Measurements from ENCODE around the gene A3GALT2.
"Not testable (repeated sequence)": the region's sequence is repeated elsewhere in the genome, so short reads cannot be mapped to it uniquely, and the experiment has no call there.

Gene A3GALT2

DNA sequence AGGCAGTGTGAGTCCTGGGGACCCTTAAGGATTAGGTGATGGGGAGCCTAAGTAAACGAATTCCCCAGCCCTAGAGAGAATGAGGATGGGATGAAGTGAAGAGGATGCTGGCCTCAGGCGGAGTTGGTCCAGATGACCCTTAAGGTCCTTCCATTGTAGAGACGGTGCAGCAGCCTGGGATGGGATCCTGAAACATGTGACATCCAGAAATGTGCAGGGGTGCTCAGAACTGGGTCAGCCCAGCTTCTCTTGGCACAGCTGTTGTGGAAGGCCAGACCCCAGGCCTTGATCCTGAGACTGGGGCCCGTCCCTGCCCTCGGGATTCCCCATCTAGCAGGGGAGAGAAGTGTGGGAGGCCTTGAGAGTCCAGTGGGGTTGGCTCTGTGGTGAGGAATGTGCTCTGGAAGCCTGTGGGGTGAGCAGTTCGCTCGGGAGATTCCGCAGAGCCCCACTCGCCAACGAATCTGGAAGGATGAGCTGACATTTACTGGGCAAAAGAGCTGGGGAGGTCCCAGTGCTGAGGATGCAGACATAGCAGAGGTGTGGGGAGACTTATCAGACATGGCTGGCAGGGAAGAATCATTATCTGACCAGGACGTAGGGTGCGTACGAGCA, 28.1 kb downstream of the A3GALT2 start:
- DNase-seq (ENCODE audit: low read depth): no peak

DNA sequence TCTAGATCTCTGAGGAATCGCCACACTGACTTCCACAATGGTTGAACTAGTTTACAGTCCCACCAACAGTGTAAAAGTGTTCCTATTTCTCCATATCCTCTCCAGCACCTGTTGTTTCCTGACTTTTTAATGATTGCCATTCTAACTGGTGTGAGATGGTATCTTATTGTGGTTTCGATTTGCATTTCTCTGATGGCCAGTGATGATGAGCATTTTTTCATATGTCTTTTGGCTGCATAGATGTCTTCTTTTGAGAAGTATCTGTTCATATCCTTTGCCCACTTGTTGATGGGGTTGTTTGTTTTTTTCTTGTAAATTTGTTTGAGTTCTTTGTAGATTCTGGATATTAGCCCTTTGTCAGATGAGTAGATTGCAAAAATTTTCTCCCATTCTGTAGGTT, 30.3 kb downstream of the A3GALT2 start:
- DNase-seq (ENCODE audit: low read depth): not testable (repeated sequence)

DNA sequence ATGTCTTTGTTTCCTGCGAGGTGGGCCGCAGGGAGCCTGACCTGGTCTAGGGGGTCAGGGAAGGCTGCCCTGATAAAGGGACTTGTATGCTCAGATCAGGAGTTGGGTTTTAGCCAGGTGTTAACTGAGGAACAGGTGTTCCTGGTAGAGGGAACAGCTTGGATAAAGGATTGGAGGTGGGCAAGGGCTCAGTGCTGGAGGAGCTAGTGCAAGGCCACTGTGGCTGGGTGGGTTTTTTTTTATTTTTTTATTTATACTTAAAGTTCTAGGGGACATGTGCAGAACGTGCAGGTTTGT, 31.1 kb downstream of the A3GALT2 start:
- DNase-seq (ENCODE audit: low read depth): no peak

DNA sequence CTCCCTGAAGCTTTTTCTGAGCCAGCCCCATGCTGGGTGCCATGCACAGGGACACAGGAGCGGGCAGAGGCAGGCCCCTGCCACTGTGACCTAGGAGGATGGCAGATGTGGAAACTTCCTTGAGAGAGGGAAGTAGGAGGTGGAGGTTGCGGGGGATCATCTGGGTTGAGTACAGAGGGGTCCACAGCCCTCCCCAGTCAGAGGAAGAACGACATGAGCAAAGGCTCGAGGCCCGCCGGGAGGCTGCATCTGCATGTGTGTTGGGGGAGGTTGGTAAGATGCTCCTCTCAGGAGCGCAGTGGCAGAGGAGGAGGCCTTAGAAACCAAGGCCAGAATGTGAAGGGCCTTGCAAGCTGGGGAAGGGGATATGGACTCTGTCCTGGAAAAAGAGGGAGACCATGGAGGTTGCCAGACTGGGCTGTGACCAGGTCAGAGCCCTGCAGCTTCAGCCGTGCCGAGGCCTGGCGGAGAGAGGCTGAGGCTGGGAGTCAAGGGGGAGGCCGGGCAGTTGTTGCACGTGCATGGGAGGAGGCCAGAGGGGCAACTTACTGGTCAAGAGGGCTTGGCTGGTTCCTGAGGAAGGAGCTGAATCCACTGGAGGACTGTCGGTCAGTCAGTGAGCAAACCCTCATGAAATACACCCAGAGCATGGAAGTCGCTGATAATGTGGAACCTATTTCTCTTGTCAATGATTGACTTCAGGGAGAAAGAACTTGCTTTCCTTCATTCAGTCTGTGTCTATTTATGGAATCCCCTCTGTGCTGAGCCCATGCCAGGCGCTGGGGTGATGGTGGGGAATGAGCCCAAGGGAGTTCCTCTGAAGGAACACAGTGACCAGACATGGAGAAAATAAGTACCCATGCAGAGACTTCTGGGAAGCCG, 31.7 kb downstream of the A3GALT2 start:
- DNase-seq (ENCODE audit: low read depth): no peak

DNA sequence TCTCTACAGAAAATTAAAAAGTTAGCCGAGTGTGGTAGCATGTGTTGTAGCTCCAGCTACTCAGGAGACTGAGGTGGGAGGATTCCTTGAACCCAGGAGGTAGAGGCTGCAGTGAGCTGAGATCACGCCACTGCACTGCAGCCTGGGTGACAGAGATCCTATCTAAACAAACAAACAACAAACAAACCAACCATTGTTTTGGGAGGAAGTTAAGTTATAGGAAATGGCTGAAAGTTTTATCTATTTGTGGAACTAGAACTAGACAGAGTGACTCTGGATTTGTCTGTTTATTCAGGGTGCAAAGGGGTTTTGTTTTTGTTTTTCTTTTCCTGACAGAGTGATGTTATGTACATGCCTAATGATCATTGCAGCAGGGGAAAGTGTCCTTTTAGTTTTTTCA, 33.6 kb downstream of the A3GALT2 start:
- DNase-seq (ENCODE audit: low read depth): no peak

DNA sequence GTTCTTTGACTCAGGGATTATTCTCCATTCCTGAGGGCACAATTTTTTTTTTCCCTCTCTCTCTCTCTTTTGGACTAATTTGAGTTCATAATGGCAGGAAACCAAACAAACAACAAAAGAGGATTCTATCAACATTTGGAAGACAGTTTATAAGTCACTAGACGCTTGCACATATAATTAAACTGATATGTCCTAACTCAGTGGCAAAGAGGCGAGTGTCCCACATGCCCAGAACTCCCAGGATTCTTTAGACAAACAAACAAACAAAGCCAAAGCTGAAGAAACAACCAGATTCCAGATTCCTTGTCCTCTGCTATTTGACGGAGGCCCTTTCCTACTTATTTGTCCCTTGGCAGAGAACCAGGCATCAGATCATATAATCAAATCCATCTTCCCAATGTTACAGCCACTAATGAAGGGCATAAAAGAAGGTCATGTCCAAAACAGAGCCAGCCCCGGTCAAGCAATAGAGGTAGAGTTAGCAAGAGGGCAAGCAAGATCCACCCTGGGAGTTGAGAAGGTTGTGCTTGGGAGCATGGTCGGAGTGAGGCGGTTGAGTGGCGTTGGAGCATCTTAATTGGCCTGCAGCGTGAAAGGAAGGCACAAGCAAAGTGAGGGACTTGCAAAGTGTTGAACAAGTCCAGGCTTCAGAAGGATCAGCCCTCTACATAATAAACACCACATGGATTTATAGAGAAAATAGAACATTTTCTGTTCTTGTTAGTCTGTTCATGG, 34.3 kb downstream of the A3GALT2 start:
- no peak for DNase-seq (ENCODE audit: low read depth)

DNA sequence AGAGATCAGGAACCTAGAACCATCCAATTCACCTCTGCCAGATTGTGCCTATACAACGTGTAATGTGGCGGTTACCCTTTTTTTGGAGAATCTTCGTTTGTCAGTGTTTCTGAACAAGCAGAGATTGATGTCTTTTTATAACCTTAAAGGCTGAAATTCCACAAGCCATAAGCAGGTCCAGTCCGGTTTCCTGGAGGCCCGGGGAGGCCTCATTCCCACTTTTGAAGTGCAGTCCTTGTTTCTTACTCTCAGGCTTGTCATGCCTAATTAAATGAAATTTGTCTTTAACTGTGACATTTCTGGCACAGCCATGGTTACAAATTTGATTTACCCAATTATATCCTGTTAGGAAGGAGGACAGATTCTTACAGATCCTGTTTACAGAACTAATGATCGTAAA, 36.8 kb downstream of the A3GALT2 start:
- DNase-seq (ENCODE audit: low read depth): no peak

DNA sequence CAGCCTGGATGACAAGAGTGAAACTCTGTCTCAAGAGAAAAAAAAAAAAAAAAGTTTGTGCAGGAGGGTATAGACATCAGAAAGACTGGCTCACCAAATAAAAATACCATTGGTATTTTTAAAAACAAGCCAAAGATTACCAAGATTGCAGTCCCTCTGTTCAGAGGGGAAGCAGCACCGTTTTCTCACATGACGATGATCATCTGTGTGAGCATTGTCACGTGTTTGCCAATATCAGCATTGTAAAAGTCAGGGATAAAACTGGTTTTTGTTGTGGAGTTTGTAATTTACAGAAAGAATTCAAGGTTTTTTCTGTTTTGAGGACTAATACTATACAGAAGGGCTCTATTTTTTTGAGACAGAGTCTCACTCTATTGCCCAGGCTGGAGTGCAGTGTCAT, 38.1 kb downstream of the A3GALT2 start:
- no peak for DNase-seq (ENCODE audit: low read depth)

DNA sequence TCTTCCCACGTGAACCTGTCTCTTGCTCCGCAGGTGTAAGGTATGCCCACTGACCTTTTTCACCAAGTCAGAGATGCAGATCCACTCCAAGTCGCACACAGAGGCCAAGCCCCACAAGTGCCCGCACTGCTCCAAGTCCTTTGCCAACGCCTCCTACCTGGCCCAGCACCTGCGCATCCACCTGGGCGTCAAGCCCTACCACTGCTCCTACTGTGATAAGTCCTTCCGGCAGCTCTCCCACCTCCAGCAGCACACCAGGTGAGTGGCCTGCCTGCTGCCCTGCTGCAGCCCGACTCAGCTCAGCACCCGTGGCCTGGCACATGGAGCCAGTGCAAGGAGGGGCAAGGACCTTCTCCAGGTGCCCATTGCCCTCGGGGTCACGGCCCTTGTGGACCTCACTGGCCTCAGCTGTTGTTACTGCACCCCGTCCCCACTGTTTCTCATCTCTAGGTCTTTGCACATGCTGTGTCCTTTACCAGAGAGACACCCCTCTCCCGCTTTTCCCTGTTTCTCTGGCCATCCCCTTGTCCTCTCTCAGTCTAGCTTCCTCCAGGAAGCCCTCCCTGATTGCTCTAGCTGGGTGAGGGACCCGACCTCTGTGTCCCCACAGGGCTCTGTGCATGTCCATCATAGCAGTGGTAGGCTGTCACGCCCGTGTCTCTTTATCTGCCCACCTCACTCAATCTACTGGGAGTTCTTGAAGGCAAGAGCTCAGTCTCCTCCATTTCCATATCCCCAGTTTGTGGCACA, 39.2 kb downstream of the A3GALT2 start:
- DNase-seq (ENCODE audit: low read depth): no peak

DNA sequence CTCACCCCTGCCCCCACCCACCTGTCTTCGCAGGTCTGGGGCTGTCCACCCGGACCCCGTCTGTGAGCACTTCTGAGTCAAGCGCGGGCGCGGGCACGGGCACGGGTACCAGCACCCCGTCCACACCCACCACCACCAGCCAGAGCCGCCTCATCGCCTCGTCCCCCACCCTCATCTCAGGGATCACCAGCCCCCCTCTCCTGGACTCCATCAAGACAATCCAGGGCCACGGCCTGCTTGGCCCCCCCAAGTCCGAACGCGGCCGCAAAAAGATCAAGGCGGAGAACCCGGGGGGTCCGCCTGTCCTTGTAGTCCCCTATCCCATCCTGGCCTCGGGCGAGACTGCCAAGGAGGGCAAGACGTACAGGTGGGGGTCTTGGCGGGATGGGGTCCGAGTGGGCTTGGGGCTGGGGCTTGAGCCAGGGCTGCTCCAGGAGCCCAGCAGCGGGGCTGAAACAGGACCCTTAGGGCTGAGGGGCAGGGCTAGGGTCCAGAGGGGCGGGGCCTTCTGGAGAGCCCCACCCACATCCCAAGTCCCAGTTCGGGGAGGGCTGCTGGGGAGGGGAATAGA, 40.7 kb downstream of the A3GALT2 start:
- no peak for DNase-seq (ENCODE audit: low read depth)

DNA sequence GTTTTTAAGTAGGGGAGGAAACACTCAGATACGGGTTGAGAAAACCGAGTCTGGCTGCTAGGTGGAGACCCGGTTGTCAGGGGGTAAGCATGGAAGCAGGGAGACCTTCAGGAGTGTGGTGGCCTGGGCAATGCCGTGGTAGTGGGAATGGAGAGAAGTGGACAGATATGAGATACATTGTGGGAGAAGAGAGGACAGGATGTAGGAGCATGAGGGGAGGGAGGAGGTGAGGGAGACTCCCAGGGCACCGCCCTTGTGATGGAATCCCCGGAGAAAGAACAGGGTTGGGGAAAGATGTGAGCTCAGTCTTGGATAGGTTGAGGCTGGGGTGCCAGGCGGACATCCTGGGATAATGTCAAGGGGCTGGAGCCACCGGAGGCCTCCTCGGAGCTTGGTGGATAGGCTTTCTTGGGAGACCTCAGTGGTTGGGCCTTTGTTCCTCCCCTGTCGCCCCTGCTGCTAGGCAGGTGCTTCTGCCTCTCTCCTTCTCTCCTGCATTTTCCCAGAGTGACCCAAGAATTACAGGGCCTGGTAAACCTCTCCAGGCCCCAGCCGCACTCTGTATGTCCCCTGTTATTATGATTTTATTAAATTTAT, 43.3 kb downstream of the A3GALT2 start:
- no peak for DNase-seq (ENCODE audit: low read depth)

DNA sequence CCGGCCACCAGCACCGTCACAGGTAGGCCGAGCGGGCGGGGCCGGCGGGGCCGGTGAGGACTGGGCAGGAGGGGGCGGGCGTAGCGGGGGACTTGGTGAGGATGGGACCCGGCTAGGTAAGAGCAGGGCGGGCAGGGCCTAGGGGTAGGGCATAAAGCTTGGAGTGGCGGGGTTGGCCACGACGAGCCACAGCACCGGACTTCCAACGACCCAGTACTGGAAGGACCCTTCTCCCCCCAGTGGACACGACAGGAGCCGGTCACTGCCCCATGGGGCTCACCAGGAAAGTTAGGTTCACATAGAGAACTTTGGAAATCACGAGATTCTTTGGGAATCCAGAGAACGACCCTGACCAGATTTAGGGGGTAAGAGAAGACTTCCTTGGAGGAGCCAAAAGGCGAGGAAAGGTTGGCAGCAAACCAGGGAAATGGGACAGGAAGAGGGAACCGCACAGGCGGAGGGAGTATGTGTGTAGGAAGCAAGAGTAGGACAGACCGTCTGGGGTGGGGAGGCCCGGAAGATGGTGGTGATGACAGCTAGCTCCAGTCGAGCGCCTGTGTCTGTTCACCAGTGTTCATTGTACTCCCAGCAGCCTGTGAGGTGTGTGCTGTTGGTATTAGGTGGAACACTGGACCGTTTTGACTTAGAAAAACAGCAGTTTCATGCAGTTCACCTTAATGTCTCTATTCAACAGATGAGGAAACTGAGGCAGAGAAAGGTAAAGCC, 44.2 kb downstream of the A3GALT2 start:
- no peak for DNase-seq (ENCODE audit: low read depth)

DNA sequence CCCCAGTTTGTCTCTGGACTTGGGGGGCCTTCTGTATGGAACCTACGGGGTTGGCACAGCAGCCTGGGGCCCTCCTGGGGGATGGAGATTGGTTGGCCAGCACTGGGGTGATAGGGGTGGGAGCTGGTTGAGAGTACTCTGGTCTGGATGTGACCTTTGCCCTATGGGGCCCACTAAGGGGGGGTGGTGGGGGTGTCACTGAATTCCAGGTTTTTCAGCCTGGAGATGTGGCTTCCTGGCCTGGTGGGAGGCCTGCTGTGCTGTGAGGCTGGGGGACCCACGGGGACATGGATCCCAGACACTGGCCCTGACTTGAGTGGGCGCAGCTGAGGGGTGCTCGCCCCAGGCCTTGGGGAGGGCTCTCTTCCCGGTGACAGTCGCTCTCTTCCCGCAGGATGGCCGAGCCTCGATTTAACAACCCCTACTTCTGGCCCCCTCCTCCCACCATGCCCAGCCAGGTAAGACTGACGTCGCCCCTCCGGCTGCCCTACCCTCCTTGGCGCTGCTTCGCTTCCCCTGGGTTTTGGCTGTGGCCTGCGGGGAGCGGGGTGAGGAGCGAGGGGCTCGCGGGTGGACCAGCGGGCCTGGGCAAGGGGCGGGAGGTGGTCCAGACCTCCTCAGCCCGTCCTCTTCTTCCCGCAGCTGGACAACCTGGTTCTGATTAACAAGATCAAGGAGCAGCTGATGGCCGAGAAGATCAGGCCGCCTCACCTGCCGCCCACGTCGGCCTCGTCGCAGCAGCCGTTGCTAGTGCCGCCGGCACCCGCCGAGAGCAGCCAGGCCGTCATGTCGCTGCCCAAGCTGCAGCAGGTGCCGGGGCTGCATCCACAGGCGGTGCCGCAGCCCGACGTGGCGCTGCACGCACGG, 45.0 kb downstream of the A3GALT2 start:
- no peak for DNase-seq (ENCODE audit: low read depth)

DNA sequence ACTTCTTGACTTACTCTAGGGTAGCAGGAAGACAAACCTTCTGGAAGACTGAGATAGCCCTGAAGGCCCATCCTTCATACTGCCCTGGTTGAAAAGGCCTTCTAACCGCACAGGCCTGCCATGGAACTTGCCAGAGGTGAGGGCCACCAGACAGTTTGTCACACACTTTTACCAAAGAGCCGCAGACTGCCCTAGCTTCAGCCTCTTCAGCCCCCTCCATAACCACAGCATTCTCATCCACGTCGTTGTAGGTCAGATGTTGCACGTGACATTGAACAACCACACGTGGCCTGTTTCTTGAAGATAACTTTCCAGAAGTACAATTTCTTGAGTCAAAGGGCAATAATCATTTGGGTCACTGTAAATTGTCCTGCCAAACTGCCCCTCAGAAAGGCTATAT, 45.7 kb downstream of the A3GALT2 start:
- no peak for DNase-seq (ENCODE audit: low read depth)

DNA sequence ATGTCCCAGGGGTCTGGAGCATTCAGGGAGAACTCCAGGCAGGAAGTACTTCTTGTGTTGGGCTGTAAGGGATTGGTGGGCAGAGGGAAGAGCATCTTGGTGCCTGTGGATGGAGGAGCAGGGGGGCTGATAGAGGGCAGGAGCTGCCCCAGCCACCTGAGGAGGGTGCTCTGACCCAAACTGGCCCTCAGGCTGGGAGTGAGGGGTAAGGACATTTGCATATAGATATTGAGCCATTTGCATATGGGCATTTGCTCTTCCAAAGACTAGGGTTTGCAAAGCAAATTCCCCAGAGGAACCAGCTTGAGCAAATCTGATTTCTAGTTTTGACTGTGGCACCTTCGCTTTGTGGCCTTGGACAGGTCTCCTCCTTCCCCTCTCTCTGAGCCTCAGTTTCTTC, 46.5 kb downstream of the A3GALT2 start:
- DNase-seq (ENCODE audit: low read depth): no peak

DNA sequence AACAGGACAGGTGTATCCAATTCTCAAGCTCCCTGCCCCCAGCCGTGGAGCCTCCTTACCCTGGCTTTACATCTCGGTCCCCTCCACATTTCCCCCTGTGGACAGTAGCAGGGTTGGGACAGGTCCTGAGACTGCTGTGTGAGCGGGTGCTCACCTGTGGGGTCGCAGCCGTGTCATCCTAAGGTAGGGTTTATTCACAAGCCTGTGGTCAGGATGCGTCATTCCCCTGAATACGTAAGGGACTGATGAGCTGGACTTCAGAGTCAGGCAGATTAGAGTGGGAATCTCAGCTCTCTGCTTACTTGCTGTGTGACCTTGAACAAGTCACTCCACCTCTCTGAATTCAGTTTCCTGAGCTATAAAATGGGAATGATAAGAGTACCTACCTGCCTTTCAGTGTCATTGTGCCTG, 46.9 kb downstream of the A3GALT2 start:
- no peak for DNase-seq (ENCODE audit: low read depth)

DNA sequence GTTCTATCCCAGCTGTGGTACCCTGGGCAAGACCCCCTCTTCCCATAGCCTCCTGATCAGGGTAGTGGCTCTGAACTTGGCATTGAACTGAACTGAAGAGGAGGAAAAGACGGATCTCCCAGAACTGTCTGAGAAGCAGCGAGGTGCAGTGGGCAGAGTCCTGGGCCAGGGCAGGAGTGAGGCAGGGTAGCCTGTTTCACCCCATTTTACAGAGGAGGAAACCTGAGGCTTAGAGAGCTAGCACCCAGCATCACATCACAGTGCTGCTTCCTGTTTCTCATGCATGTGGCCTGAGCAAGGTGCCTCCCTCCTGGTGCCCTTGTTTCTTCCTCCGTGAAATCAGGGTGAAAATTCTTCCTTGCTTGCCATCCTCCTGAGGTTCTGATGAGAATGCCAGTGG, 47.5 kb downstream of the A3GALT2 start:
- no peak for DNase-seq (ENCODE audit: low read depth)

DNA sequence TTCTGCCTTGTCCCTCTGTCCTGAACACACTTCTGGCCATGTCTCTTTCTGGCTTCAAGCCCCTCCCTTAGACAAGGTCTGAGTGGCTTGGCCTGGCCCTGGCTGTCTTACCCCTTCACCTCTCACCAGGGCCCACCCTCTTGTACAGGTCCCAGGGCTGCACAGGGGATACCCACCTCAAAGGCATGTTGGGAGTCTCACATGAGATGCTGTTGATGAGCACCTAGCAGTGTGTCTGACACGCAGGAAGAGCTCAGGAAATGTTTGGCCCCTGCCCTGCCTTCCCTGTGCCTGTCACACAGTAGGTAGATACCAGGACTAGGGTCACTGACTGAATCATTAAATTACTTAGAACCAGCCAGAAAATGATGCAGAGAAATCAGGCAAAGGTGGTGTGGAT, 48.0 kb downstream of the A3GALT2 start:
- no peak for DNase-seq (ENCODE audit: low read depth)

DNA sequence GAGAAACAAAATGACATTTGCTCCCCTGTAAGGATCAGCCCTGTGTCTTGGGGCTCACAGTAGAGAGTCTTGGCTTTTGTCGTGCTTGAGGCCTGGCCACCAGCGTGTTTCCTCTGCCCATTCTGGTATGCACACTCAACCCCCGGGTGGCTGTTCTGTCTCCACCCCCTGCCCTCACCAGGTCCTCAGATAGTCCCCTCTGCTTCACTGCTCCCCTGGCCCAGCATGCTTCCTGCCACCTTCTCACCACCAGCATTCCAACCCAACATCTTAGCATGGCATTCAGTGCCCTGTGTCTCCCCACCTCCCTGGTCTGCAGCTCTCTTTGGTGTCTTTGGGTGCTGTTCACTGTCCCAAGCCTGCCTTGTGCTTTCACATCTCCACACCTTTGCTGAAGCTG, 48.4 kb downstream of the A3GALT2 start:
- DNase-seq (ENCODE audit: low read depth): no peak

All from stimulated activated CD8-positive, alpha-beta memory T cell treated with anti-CD3 and anti-CD28 coated beads, Interleukin-15, amount 100 ng/mL, for 24 hours (primary cell).